ENCODE measurements around the gene PPP2R2B. TPM values are rescaled to one million over a fixed set of nuclear protein-coding genes. Genes with fewer than 3 reads are reported as not detected.

Gene PPP2R2B
- polyA plus RNA-seq, 1 donor (not counting 4 experiments of a cell fraction or from before 2014, with no cell fraction given), result 0.33 TPM

GRCh38 chr5:146796144-146796543 lies 82.4 kb downstream of the PPP2R2B start:
- Histone ChIP-seq H3K4me1 (ENCODE audit: control insufficient read depth, extremely low read depth, insufficient read depth, low read length) (no peaks in the 10 kb centered on the region), H3K9me3 (ENCODE audit: control insufficient read depth, low read depth, low read length) (no peaks in the 10 kb centered on the region), H3K4me2 (ENCODE audit: control insufficient read depth, extremely low read depth, insufficient read depth, low read depth, low read length) (no peak overlapping the region), H2AFZ (ENCODE audit: control insufficient read depth, low read length) (no peak overlapping the region), H3K4me3 (ENCODE audit: control insufficient read depth in 2 of 3, extremely low read depth in 1 of 3, insufficient read depth in 2 of 3, low read depth in 1 of 3, low read length in 3 of 3) (no peak overlapping the region), H3K27ac (ENCODE audit: control insufficient read depth, insufficient read depth, low read length) (no peak overlapping the region), H3K79me2 (ENCODE audit: control insufficient read depth, insufficient read depth, low read length) (no peaks in the 10 kb centered on the region), H3K9ac (ENCODE audit: control insufficient read depth, extremely low read depth, insufficient read depth, low read length) (no peak overlapping the region), H4K20me1 (ENCODE audit: control insufficient read depth, extremely low read depth, insufficient read depth, low read length) (no peaks in the 10 kb centered on the region), H3K9me1 (ENCODE audit: control insufficient read depth, extremely low read depth, insufficient read depth, low read length) (no peaks in the 10 kb centered on the region), H3K36me3 (ENCODE audit: control insufficient read depth in 2 of 2, extremely low read depth in 1 of 2, insufficient read depth in 2 of 2, low read length in 2 of 2) (no peaks in the 10 kb centered on the region), H3K27me3 (ENCODE audit: control insufficient read depth, extremely low read depth, insufficient read depth, low read length) (no peaks in the 10 kb centered on the region)
- FAIRE-seq (no peak), DNase-seq (ENCODE audit: low read depth, low spot score) (no peak)
- dilution Hi-C loops (cut with MboI; ENCODE audit: extremely low pct_ligation_motif_present, low sequenced_read_pairs), result no loop called here
- TF ChIP-seq, protein P1, sequence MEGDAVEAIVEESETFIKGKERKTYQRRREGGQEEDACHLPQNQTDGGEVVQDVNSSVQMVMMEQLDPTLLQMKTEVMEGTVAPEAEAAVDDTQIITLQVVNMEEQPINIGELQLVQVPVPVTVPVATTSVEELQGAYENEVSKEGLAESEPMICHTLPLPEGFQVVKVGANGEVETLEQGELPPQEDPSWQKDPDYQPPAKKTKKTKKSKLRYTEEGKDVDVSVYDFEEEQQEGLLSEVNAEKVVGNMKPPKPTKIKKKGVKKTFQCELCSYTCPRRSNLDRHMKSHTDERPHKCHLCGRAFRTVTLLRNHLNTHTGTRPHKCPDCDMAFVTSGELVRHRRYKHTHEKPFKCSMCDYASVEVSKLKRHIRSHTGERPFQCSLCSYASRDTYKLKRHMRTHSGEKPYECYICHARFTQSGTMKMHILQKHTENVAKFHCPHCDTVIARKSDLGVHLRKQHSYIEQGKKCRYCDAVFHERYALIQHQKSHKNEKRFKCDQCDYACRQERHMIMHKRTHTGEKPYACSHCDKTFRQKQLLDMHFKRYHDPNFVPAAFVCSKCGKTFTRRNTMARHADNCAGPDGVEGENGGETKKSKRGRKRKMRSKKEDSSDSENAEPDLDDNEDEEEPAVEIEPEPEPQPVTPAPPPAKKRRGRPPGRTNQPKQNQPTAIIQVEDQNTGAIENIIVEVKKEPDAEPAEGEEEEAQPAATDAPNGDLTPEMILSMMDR (optimal IDR thresholded peaks at IDR 0.05 in 1 of 3, IDR thresholded peaks at IDR 0.05 in 1 of 3, conservative IDR thresholded peaks at IDR 0.05 in 1 of 3; ENCODE audit: extremely low read depth in 1 of 3, insufficient read depth in 2 of 3, low read length in 3 of 3), result no peak
- TF ChIP-seq EZH2 (IDR thresholded peaks at IDR 0.05; ENCODE audit: low read length), result no peak

DNA sequence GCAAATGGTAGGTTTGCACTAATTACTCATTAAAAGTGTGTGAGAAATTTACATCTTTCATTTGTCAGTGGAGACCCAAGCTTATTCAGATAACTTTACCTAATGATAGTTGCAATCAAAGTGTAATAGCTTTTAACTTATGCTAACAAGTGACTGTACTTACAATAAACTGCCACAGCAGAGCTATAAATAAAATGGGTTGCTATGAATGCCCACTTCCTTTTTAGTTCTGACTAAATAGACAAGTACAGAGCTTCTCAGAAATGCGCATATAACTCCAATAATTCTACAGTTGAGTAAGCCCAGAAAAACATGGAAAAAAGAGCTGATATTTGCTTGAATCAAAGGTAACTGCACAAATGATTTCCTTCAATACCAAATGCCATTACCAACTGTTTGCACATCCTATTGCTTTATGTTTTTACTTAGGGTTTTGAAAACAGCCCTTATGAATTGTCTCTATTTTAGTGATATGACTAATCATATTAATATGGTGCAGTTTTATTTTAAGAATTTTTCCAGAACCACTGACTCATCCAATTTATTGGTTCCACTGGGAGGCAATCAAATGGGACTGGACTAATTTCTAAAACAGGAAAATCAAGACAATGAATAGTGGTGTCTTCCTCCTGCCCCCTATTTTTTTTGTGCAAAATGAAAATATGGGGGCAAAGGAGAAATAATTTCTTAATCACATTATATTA lies 84.1 kb downstream of the PPP2R2B start:
- H4K20me1 ChIP-seq (ENCODE audit: control insufficient read depth, extremely low read depth, insufficient read depth, low read length), result no peaks in the 10 kb centered on the region
- no peaks in the 10 kb centered on the region for H3K4me1 ChIP-seq (ENCODE audit: control insufficient read depth, extremely low read depth, insufficient read depth, low read length)
- H3K9ac ChIP-seq (ENCODE audit: control insufficient read depth, extremely low read depth, insufficient read depth, low read length), result no peak overlapping the region
- H3K36me3 ChIP-seq (ENCODE audit: control insufficient read depth in 2 of 2, extremely low read depth in 1 of 2, insufficient read depth in 2 of 2, low read length in 2 of 2), result no peaks in the 10 kb centered on the region
- H3K9me3 ChIP-seq (ENCODE audit: control insufficient read depth, low read depth, low read length), result no peaks in the 10 kb centered on the region
- no peak overlapping the region for H2AFZ ChIP-seq (ENCODE audit: control insufficient read depth, low read length)
- no peak for FAIRE-seq
- no peaks in the 10 kb centered on the region for H3K9me1 ChIP-seq (ENCODE audit: control insufficient read depth, extremely low read depth, insufficient read depth, low read length)
- no peak overlapping the region for H3K4me2 ChIP-seq (ENCODE audit: control insufficient read depth, extremely low read depth, insufficient read depth, low read depth, low read length)
- TF ChIP-seq, protein P1 (optimal IDR thresholded peaks at IDR 0.05 in 1 of 3, IDR thresholded peaks at IDR 0.05 in 1 of 3, conservative IDR thresholded peaks at IDR 0.05 in 1 of 3; ENCODE audit: extremely low read depth in 1 of 3, insufficient read depth in 2 of 3, low read length in 3 of 3), result no peak
- no peak for TF ChIP-seq EZH2 (IDR thresholded peaks at IDR 0.05; ENCODE audit: low read length)
- no peak overlapping the region for H3K27ac ChIP-seq (ENCODE audit: control insufficient read depth, insufficient read depth, low read length)
- no peaks in the 10 kb centered on the region for H3K27me3 ChIP-seq (ENCODE audit: control insufficient read depth, extremely low read depth, insufficient read depth, low read length)
- dilution Hi-C loops (cut with MboI; ENCODE audit: extremely low pct_ligation_motif_present, low sequenced_read_pairs), result no loop called here
- DNase-seq (ENCODE audit: low read depth, low spot score), result no peak
- no peak overlapping the region for H3K4me3 ChIP-seq (ENCODE audit: control insufficient read depth in 2 of 3, extremely low read depth in 1 of 3, insufficient read depth in 2 of 3, low read depth in 1 of 3, low read length in 3 of 3)
- H3K79me2 ChIP-seq (ENCODE audit: control insufficient read depth, insufficient read depth, low read length), result no peaks in the 10 kb centered on the region
